ENCODE measurements around the gene TBC1D7. TPM values are rescaled to one million over a fixed set of nuclear protein-coding genes. Genes with fewer than 3 reads are reported as not detected.

The TBC1D7 gene
- total and polyA plus RNA-seq, 2 donors from 2014 or later = 12.9 to 39.4 TPM

DNA sequence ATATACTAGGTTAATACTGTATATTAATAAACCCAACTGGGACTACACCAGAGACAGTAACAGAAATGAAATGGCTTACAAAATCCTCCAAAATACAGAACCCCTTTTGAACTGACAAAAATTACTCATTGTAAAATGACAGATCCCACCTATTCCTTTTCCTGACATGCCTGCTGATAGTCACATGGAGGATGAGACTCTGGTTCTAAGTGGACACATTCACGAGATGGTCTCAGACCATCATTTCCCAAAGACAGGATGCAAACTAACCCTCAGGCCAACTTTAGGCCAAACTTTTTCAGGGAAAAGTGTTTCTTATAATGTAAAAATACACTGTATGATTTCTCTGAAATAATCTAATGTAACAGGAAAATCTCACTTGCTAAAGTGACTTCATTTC is 22.5 kb downstream of the TBC1D7 start:
- Histone ChIP-seq H3K9me3 (ENCODE audit: control insufficient read depth in 2 of 3, insufficient read depth in 1 of 3, low read length in 3 of 3) (no peaks in the 10 kb centered on the region), H3K4me1 (ENCODE audit: control insufficient read depth in 2 of 3, insufficient read depth in 2 of 3, low read depth in 1 of 3, low read length in 3 of 3) (peaks cover 0 to 56% (median 12%) of the 10 kb centered on the region in 3 donors), H3K27me3 (ENCODE audit: control insufficient read depth, insufficient read depth, low read length) (no peaks in the 10 kb centered on the region), H3K27ac (ENCODE audit: low read depth in 2 of 2, low read length in 2 of 2) (no peak overlapping the region), H3K36me3 (ENCODE audit: control insufficient read depth in 2 of 3, insufficient read depth in 3 of 3, low read length in 3 of 3) (peaks cover 3 to 8% (median 4%) of the 10 kb centered on the region in 3 donors), H3K4me3 (ENCODE audit: low read length in 3 of 3) (no peak overlapping the region), H3K9ac (ENCODE audit: low read length in 3 of 3) (no peak overlapping the region)
- TF ChIP-seq, protein P1, sequence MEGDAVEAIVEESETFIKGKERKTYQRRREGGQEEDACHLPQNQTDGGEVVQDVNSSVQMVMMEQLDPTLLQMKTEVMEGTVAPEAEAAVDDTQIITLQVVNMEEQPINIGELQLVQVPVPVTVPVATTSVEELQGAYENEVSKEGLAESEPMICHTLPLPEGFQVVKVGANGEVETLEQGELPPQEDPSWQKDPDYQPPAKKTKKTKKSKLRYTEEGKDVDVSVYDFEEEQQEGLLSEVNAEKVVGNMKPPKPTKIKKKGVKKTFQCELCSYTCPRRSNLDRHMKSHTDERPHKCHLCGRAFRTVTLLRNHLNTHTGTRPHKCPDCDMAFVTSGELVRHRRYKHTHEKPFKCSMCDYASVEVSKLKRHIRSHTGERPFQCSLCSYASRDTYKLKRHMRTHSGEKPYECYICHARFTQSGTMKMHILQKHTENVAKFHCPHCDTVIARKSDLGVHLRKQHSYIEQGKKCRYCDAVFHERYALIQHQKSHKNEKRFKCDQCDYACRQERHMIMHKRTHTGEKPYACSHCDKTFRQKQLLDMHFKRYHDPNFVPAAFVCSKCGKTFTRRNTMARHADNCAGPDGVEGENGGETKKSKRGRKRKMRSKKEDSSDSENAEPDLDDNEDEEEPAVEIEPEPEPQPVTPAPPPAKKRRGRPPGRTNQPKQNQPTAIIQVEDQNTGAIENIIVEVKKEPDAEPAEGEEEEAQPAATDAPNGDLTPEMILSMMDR (IDR thresholded peaks at IDR 0.05; ENCODE audit: borderline replicate concordance, extremely low read depth, insufficient read depth) = no peak
- DNase-seq = no peak
- no peak for FAIRE-seq
- intact Hi-C loops (cut with DNase I) = no loop called here

DNA sequence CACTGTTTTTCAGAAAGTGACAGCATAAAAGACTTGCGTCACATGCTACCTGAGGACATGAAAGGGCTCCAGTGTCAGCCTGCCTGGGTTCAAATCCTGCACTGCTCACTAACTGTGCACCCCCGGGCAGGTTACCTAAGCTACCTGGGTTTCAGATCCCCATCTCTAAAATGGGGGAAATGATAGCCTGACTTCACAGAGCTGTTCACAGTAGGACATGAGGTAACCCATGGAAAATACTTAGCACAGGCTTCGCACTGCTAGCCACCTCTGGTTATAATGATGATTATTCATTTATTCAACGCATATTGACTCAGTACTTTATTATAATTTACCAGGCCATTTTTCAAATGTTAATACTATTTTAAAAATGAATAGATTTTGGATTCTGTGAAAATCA is 23.0 kb downstream of the TBC1D7 start:
- DNase-seq (no peak), FAIRE-seq (no peak)
- Histone ChIP-seq H3K27me3 (ENCODE audit: control insufficient read depth, insufficient read depth, low read length) (no peaks in the 10 kb centered on the region), H3K27ac (ENCODE audit: low read depth in 2 of 2, low read length in 2 of 2) (no peak overlapping the region), H3K4me1 (ENCODE audit: control insufficient read depth in 2 of 3, insufficient read depth in 2 of 3, low read depth in 1 of 3, low read length in 3 of 3) (peaks cover 0 to 59% (median 12%) of the 10 kb centered on the region in 3 donors), H3K9ac (ENCODE audit: low read length in 3 of 3) (no peak overlapping the region), H3K36me3 (ENCODE audit: control insufficient read depth in 2 of 3, insufficient read depth in 3 of 3, low read length in 3 of 3) (peaks cover 3 to 8% (median 5%) of the 10 kb centered on the region in 3 donors), H3K4me3 (ENCODE audit: low read length in 3 of 3) (no peak overlapping the region), H3K9me3 (ENCODE audit: control insufficient read depth in 2 of 3, insufficient read depth in 1 of 3, low read length in 3 of 3) (no peaks in the 10 kb centered on the region)
- TF ChIP-seq, protein P1 (IDR thresholded peaks at IDR 0.05; ENCODE audit: borderline replicate concordance, extremely low read depth, insufficient read depth) = no peak
- intact Hi-C loops (cut with DNase I) = no loop called here

DNA sequence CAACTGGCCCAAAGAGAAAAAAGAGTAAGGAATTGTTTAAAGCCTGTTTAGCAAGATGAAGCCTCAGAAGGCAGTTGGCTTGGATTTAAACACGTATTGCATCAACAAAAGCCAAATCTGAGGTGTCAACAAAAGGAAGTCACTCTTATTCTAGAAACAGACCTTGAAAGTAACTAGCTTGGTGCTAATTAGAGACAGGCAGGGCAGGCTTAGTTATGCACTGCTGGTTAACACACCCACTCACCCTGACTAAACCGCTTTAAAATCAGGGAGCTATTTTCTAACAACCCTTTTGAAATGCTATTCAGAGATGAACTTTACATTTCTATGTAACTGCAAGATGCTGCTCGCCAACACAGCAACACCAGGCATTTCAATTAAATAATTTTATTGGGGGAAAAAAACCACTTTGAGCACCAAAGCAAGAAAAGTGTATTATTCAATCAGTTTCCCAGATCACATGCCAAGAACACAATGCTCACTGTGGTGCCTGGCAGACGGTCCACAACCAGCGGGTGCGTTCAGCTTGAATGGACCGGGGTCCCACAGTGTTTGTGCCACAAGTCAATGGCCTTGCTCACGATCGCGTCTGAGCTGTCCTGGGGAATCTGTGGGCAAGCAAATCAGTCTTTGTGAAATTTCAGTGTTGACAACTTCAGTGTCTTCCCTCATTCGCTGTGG is 23.6 kb downstream of the TBC1D7 start:
- Histone ChIP-seq H3K4me1 (ENCODE audit: control insufficient read depth in 2 of 3, insufficient read depth in 2 of 3, low read depth in 1 of 3, low read length in 3 of 3) (peaks cover 0 to 61% (median 12%) of the 10 kb centered on the region in 3 donors), H3K4me3 (ENCODE audit: low read length in 3 of 3) (no peak overlapping the region), H3K9ac (ENCODE audit: low read length in 3 of 3) (no peak overlapping the region), H3K27me3 (ENCODE audit: control insufficient read depth, insufficient read depth, low read length) (no peaks in the 10 kb centered on the region), H3K9me3 (ENCODE audit: control insufficient read depth in 2 of 3, insufficient read depth in 1 of 3, low read length in 3 of 3) (no peaks in the 10 kb centered on the region), H3K36me3 (ENCODE audit: control insufficient read depth in 2 of 3, insufficient read depth in 3 of 3, low read length in 3 of 3) (peaks cover 3 to 8% (median 6%) of the 10 kb centered on the region in 3 donors), H3K27ac (ENCODE audit: low read depth in 2 of 2, low read length in 2 of 2) (no peak overlapping the region)
- TF ChIP-seq, protein P1 (IDR thresholded peaks at IDR 0.05; ENCODE audit: borderline replicate concordance, extremely low read depth, insufficient read depth) = no peak
- no peak for FAIRE-seq
- DNase-seq = no peak
- intact Hi-C loops (cut with DNase I) = no loop called here

All from kidney (tissue), 14 donors.